Measurements from ENCODE around the gene GLCE.

- TF ChIP-seq, protein P1, sequence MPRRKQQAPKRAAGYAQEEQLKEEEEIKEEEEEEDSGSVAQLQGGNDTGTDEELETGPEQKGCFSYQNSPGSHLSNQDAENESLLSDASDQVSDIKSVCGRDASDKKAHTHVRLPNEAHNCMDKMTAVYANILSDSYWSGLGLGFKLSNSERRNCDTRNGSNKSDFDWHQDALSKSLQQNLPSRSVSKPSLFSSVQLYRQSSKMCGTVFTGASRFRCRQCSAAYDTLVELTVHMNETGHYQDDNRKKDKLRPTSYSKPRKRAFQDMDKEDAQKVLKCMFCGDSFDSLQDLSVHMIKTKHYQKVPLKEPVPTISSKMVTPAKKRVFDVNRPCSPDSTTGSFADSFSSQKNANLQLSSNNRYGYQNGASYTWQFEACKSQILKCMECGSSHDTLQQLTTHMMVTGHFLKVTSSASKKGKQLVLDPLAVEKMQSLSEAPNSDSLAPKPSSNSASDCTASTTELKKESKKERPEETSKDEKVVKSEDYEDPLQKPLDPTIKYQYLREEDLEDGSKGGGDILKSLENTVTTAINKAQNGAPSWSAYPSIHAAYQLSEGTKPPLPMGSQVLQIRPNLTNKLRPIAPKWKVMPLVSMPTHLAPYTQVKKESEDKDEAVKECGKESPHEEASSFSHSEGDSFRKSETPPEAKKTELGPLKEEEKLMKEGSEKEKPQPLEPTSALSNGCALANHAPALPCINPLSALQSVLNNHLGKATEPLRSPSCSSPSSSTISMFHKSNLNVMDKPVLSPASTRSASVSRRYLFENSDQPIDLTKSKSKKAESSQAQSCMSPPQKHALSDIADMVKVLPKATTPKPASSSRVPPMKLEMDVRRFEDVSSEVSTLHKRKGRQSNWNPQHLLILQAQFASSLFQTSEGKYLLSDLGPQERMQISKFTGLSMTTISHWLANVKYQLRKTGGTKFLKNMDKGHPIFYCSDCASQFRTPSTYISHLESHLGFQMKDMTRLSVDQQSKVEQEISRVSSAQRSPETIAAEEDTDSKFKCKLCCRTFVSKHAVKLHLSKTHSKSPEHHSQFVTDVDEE (CRISPR knock-in tag; IDR thresholded peaks at IDR 0.05), result no peak
- no peak for TF ChIP-seq RARB (CRISPR knock-in tag; IDR thresholded peaks at IDR 0.05)
- no peak for TF ChIP-seq OSR1 (CRISPR knock-in tag; IDR thresholded peaks at IDR 0.05)
- no peak for TF ChIP-seq ARNTL (CRISPR knock-in tag; IDR thresholded peaks at IDR 0.05; ENCODE audit: borderline replicate concordance, low read depth)
- no peak for TF ChIP-seq ZFP3 (CRISPR knock-in tag; IDR thresholded peaks at IDR 0.05)
- TF ChIP-seq POU6F1 (CRISPR knock-in tag; IDR thresholded peaks at IDR 0.05; ENCODE audit: borderline replicate concordance, low read depth), result no peak
- TF ChIP-seq TCF4 (CRISPR knock-in tag; IDR thresholded peaks at IDR 0.05; ENCODE audit: borderline replicate concordance), result no peak
- TF ChIP-seq ZFP30 (CRISPR knock-in tag; IDR thresholded peaks at IDR 0.05), result no peak
- no peak for TF ChIP-seq CSDC2 (CRISPR knock-in tag; IDR thresholded peaks at IDR 0.05)
- TF ChIP-seq PPARA (CRISPR knock-in tag; IDR thresholded peaks at IDR 0.05; ENCODE audit: borderline replicate concordance), result no peak
- no peak for TF ChIP-seq ZNF8 (CRISPR knock-in tag; IDR thresholded peaks at IDR 0.05)
- TF ChIP-seq CSRNP3 (CRISPR knock-in tag; IDR thresholded peaks at IDR 0.05), result no peak
- TF ChIP-seq PATZ1 (CRISPR knock-in tag; IDR thresholded peaks at IDR 0.05; ENCODE audit: borderline replicate concordance), result no peak
Observed at GRCh38 chr15:69279636-69280035, 119.2 kb downstream of the GLCE start.

Measured in SK-N-SH treated with all-trans-retinoic acid at 6 μM for 48 hours (cell line).